Astrocyte of the spinal cord (primary cell): ENCODE measurements around the gene TPRG1.

Experiments used
- DNase-seq: peaks from one replicate; pipeline ENCODE4 v3.0.0; 2011; ENCODE audit warnings: low read depth, low spot score
- H3K4me3 ChIP-seq: 2 replicates; pipeline ENCODE4 v1.5.1; 2011; ENCODE audit warnings: low read depth, mild to moderate bottlenecking, low read length, moderate library complexity
- in situ Hi-C: cut with HindIII; loops from 2 replicates; pipeline ENCODE4 v1.10.0; 2017; ENCODE audit warnings: low sequenced_read_pairs
- TF ChIP-seq, protein P1 (sequence below): IDR thresholded peaks from 2 replicates; pipeline ENCODE4 v1.5.1; 2012; ENCODE audit warnings: low read depth, mild to moderate bottlenecking, low read length, inconsistent platforms

TPRG1 gene

DNA sequence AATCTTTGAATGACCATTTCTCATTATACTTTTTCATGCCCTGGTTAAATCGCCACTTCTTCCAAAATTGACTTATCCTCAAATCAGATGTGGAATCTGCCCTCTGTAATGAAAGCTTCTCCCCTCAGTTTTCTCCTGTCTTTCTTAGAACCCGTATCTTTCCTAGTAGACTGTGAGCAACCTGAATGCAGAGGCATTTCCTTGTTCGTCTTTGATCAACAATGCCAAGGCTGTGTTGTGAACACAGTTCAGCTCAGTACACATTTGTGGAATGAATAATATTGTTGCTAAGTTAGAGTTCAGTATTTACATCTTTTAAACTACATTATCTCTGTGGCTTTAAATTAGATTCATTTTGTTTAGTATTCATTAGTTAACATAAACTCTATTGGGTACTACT lies 123.3 kb downstream of the TPRG1 start:
- TF ChIP-seq, protein P1, sequence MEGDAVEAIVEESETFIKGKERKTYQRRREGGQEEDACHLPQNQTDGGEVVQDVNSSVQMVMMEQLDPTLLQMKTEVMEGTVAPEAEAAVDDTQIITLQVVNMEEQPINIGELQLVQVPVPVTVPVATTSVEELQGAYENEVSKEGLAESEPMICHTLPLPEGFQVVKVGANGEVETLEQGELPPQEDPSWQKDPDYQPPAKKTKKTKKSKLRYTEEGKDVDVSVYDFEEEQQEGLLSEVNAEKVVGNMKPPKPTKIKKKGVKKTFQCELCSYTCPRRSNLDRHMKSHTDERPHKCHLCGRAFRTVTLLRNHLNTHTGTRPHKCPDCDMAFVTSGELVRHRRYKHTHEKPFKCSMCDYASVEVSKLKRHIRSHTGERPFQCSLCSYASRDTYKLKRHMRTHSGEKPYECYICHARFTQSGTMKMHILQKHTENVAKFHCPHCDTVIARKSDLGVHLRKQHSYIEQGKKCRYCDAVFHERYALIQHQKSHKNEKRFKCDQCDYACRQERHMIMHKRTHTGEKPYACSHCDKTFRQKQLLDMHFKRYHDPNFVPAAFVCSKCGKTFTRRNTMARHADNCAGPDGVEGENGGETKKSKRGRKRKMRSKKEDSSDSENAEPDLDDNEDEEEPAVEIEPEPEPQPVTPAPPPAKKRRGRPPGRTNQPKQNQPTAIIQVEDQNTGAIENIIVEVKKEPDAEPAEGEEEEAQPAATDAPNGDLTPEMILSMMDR = no peak
- H3K4me3 ChIP-seq = no peak overlapping the region
- DNase-seq = no peak
- in situ Hi-C loops = no loop called here

DNA sequence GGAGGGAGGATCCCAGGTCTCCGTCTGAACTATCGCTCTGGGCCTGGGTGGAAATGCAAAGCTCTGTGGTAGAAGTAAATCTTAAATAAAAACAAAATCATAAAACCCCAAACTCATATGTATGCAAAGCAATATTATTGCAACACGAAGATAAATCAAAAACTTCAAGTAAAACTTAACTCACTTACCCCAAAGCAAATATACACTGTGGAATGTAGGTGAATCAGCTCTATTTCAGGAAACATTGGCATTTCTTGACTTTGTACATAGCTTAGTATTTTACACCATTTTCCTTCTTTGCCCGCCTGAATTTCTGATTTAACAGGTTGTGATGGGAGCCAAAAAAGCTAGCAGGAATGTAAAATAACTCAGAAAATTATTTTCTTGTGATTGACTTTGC lies 126.2 kb downstream of the TPRG1 start:
- no peak overlapping the region for H3K4me3 ChIP-seq
- TF ChIP-seq, protein P1 = no peak
- no peak for DNase-seq
- in situ Hi-C loops = no loop called here

DNA sequence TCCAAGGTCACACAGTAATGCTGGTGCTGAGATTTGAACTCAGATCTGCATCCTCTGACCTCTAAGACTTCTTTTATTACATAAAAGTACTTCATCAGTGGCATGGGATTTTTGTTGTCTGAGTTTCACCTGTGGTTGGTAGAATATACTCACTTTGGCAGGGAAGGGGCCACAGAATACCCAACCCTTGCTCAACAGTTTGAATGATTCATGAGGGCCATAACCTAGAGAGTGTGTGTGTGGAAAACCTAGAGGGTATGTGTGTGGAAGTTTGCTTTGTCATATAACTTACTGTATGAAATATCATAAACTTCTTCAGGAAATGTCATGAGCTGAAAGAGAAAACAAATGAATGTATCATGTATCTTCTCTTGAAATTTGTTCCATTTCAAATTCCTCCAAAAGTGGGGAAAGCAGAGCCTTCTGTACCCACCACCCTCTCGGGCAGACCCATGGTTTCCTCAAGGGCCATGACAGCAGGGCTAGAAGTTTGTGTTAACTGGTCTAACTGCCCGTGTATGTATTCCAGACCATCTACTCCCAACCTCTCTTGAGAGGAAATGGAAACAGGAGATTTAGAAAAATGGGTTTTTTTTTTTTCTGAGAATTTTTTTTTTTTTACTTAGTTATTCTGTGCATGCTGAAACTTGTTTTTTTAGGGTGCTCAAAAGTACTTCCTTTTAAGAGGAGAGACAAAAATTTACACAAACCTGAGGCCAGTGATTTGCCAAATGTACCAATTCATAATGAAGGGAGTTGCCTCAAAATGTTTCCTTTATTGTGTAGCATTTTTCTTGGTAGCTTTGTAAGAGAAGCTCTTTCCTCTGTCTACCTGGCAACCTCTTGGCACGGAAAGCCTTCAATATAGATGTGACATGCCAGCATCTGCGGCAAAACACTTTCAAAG lies 127.0 kb downstream of the TPRG1 start:
- no peak for DNase-seq
- TF ChIP-seq, protein P1 = no peak
- no peak overlapping the region for H3K4me3 ChIP-seq
- in situ Hi-C loops = no loop called here

DNA sequence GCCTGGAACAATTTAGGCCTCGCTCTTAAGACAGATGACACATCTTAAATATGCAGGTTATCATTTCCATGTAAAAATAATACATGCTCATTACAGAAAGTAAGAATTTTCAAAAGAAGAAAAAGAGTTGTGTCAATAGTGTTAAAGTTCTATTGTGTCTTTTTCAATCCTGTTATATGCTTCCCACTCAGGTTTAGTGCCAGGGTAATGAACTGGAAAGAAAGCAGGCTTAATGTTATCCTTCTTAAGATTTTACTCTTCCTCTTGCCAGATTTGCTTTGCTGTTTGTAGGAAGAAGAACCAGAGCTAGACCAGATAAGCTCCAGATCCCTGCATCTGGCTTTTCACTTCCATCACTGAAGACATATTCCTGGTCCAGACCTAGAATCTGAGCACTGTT lies 128.6 kb downstream of the TPRG1 start:
- in situ Hi-C loops = no loop called here
- no peak overlapping the region for H3K4me3 ChIP-seq
- TF ChIP-seq, protein P1 = no peak
- DNase-seq = no peak

DNA sequence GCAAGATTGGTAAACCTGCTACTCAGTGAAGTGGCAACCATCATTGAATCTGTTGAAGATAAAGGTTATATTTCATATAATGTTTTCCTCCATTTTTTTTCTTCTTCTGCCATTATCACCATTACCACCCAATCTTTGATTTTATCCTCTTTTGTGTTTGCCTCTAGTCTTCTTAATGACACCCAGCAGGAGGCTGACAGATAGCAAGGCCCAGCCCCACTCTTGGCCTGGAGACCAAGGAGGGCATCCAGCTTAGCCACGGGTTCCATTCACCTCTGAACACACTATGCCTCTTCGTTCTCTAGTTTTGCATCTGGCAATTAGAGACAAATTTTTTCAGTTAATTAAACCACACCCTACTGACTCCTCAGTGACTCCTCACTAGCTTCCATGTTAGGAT lies 129.7 kb downstream of the TPRG1 start:
- TF ChIP-seq, protein P1 = no peak
- no peak for DNase-seq
- in situ Hi-C loops = no loop called here
- H3K4me3 ChIP-seq = no peak overlapping the region

DNA sequence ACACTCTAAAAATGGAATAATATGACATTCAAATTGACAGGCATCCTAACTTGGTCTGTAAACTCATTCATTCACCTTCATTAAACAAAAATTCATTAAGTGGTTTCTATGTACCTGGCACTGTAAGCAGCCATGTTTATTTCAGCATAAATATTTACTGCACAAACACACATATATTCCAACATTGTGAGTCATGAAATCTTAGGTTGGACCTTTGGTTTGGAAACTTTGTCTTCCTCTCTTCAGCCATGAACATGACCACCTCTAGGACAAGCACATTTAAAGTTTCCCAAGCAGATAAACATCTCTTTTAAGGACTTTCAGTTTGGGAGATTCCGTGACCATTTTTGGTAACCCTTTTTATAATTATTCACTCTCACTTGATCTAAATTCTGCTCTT lies 131.8 kb downstream of the TPRG1 start:
- in situ Hi-C loops = no loop called here
- TF ChIP-seq, protein P1 = no peak
- no peak overlapping the region for H3K4me3 ChIP-seq
- DNase-seq = no peak
